Heart right ventricle (tissue), 16 donors: ENCODE results near the gene ZNF234. TPM values are rescaled to one million over a fixed set of nuclear protein-coding genes. Genes with fewer than 3 reads are reported as not detected.

ENCODE experiments used
- ATAC-seq, 8 donors: fragments of 200-7000 bp; cut with Tn5 transposase; one replicate each; pipeline ENCODE4 v1.9.1; 2020; ENCODE audit warnings: mild to moderate bottlenecking in 8 of 8, moderate library complexity in 8 of 8, moderate number of reproducible peaks in 1 of 8
- DNase-seq, 2 donors: peaks; one replicate each; pipeline ENCODE4 v3.0.0-alpha.2; 2020
- H3K27ac ChIP-seq, 10 donors: fragments of 200-600 bp; sonication (generic) in 2 of 10; one replicate each; pipeline versions ENCODE4 v1.5.0 to v1.8.0; 2020 to 2022; ENCODE audit warnings: mild to moderate bottlenecking in 3 of 10
- H3K27me3 ChIP-seq, 7 donors: fragments of 200-600 bp; one replicate each; pipeline ENCODE4 v1.8.0; 2021 to 2022; ENCODE audit warnings: mild to moderate bottlenecking in 2 of 7
- H3K36me3 ChIP-seq, 9 donors: fragments of 200-600 bp; sonication (generic) in 1 of 9; one replicate each; pipeline versions ENCODE4 v1.5.0 to v1.8.0; 2020 to 2022; ENCODE audit warnings: mild to moderate bottlenecking in 2 of 9
- H3K4me1 ChIP-seq, 9 donors: fragments of 200-600 bp; sonication (generic) in 1 of 9; one replicate each; pipeline versions ENCODE4 v1.5.0 to v1.8.0; 2020 to 2022; ENCODE audit warnings: mild to moderate bottlenecking in 4 of 9
- H3K4me3 ChIP-seq, 10 donors: fragments of 200-600 bp; sonication (generic) in 2 of 10; one replicate each; pipeline versions ENCODE4 v1.5.0 to v1.8.0; 2020 to 2022; ENCODE audit warnings: mild to moderate bottlenecking in 7 of 10, moderate library complexity in 2 of 10
- H3K9me3 ChIP-seq, 11 donors: fragments of 200-600 bp in 10 of 11; sonication (generic) in 2 of 11; one replicate each; pipeline versions ENCODE4 v1.5.0 to v1.8.0; 2013 to 2022; ENCODE audit warnings: mild to moderate bottlenecking in 2 of 11, control low read depth in 1 of 11, moderate library complexity in 1 of 11
- CTCF ChIP-seq, 9 donors: fragments of 200-600 bp; sonication (generic) in 2 of 9; IDR thresholded peaks; one replicate each; pipeline versions ENCODE4 v1.5.0 to v1.8.0; 2021 to 2022; ENCODE audit warnings: antibody characterized with exemption in 9 of 9, mild to moderate bottlenecking in 5 of 9, moderate library complexity in 1 of 9
- WGBS, 2 donors: extraction: QIAGEN DNeasy Blood & Tissue Kit; methylation state at CpG; one replicate each; pipeline ENCODE4 v1.1.7; 2013; ENCODE audit warnings: inconsistent platforms in 1 of 2; 5-methylcytosine and 5-hydroxymethylcytosine counted together
- intact Hi-C, 10 donors: fragments of 100-400 bp; cut with DNase I; formaldehyde crosslinking; loops; one replicate each; pipeline versions ENCODE4 v1.11.1 to v1.14.2; 2022
- polyA plus RNA-seq, 2 donors: library from polyadenylated mRNA; stranded (reverse); fragments of 200-250 nt; gene quantifications; one replicate each; pipeline ENCODE4 v1.2.3, GENCODE V29; 2013
- total RNA-seq, 10 donors: library from RNA; stranded (reverse); fragmentation: NEBNext Ultra II Directional in 3 of 10; extraction: Animal tissue kit (Norgen Biotek cat#: 25700) in 3 of 10; gene quantifications; one replicate each; pipeline versions ENCODE4 v1.2.1 to v1.2.4, GENCODE V29; 2021 to 2023
- donor health status: Arrhythmogenic right ventricular cardiomyopathy.
- donor health status: ischemic (EF 13 %, LVEDD 7.1; RV severe dilation, severe dysfunction).
- donor health status: healthy with polysubstance abuse.
- donor health status: DM: no; HTN: yes; CAD: no.
- donor health status: DM: no; HTN: no; CAD: no.
- donor health status: ischemic (EF 25% LVEDD 6.9; RV normal size, moderate dysfunction).
- donor health status: ischemic (EF 25% LVEDD 5.7; RV mildly dilated, moderate dysfunction).
- donor health status: healthy.
- donor health status: DM: yes; HTN: yes; CAD: no.
- donor health status: Ischemic cardiomyopathy.
- donor health status: ischemic (EF 35%, LVEDD 5.7; RV mildly dilated, moderate dysfunction).
- donor health status: nonischemic (EF 11% LVEDD 7.7; RV severe dilation, severe dysfunction).
- donor health status: DM: yes; HTN: yes; CAD: no.
- donor health status: PGD.
- donor health status: ischemic (EF 29% LVEDD 5.4; RV normal size, mild dysfunction).
- donor health status: nonischemic (EF 23%, LVEDD 6.1; RV moderate dilation, normal function).

Gene ZNF234
- total and polyA plus RNA-seq, 12 donors, result 2.2 to 13.4 (median 8.7) TPM

- peaks cover 0 to 40% (median 0%) of the 10 kb centered on the region in 11 donors for H3K9me3 ChIP-seq
- H3K36me3 ChIP-seq, result no peaks in the 10 kb centered on the region
- no peak overlapping the region for H3K4me3 ChIP-seq
- 80 to 81% methylated on average over 2 of the region's 2 CpGs for WGBS, 2 donors
- DNase-seq (no peak), ATAC-seq (no peak)
- peaks cover 0 to 5% (median 0%) of the 10 kb centered on the region in 7 donors for H3K27me3 ChIP-seq
- intact Hi-C loops, result loop anchor here in 2 of 10 donors (5.0 kb wide), 2 partner anchors 37 to 92 kb away; partner anchors contain the start of genes ZNF225 (in 1 of the 2) and ZNF226 (in 1 of the 2)
- no peak for TF ChIP-seq CTCF (IDR thresholded peaks at IDR 0.05)
- H3K27ac ChIP-seq, result no peak overlapping the region
- H3K4me1 ChIP-seq, result peaks cover 0 to 11% (median 8%) of the 10 kb centered on the region in 9 donors
These were observed 63.4 kb downstream of the ZNF234 start for GRCh38 chr19:44204772-44205171.

- DNase-seq (peak; percentile 86 to 94), ATAC-seq (peak; percentile 94 to 98 (median 97))
- peaks cover 0 to 16% (median 8%) of the 10 kb centered on the region in 9 donors for H3K4me1 ChIP-seq
- H3K4me3 ChIP-seq, result peak overlapping the region; percentile 58 to 95 (median 76)
- TF ChIP-seq CTCF (IDR thresholded peaks at IDR 0.05), result no peak
- 4% methylated on average over 26 of the region's 26 CpGs for WGBS, 2 donors
- H3K9me3 ChIP-seq, result peaks cover 0 to 31% (median 0%) of the 10 kb centered on the region in 11 donors
- intact Hi-C loops, result loop anchor here in 4 of 10 donors (1.0 to 5.0 kb wide), 4 partner anchors 40 to 95 kb away; partner anchors contain the start of genes ZNF226 (in 3 of the 4) and ZNF225 (in 1 of the 4)
- H3K27ac ChIP-seq, result peak overlapping the region; percentile 88 to 96 (median 93)
- peaks cover 0 to 5% (median 0%) of the 10 kb centered on the region in 7 donors for H3K27me3 ChIP-seq
- H3K36me3 ChIP-seq, result no peaks in the 10 kb centered on the region
These were observed 65.9 kb downstream of the ZNF234 start for GRCh38 chr19:44207126-44207803.

Other genes starting within 250 kb of the ZNF234 start
- gene ZNF45, start 206.3 kb upstream of the ZNF234 start, total RNA-seq, result 10 to 100 TPM in 1 of 10 donors, 1 to 10 TPM in 9; 7.0 to 10.7 (median 8.0) TPM
- 1 to 10 TPM; 2.9 to 4.7 TPM for gene ZNF45, start 206.3 kb upstream of the ZNF234 start, polyA plus RNA-seq
- gene ZNF221, start 190.3 kb upstream of the ZNF234 start, total RNA-seq, result 1 to 10 TPM; 3.0 to 6.7 (median 5.0) TPM
- 1 to 10 TPM; 1.1 to 3.1 TPM for gene ZNF221, start 190.3 kb upstream of the ZNF234 start, polyA plus RNA-seq
- gene ZNF155, start 157.4 kb upstream of the ZNF234 start, total RNA-seq, result 1 to 10 TPM; 1.5 to 7.8 (median 6.9) TPM
- gene ZNF155, start 157.4 kb upstream of the ZNF234 start, polyA plus RNA-seq, result 1 to 10 TPM; 4.3 to 9.1 TPM
- 1 to 10 TPM; 1.6 to 4.3 (median 3.4) TPM for gene ZNF230, start 138.6 kb upstream of the ZNF234 start, total RNA-seq
- gene ZNF230, start 138.6 kb upstream of the ZNF234 start, polyA plus RNA-seq, result 1 to 10 TPM; 1.4 to 2.3 TPM
- gene ZNF222, start 116.2 kb upstream of the ZNF234 start, total RNA-seq, result 1 to 10 TPM; 2.1 to 5.1 (median 3.6) TPM
- 1 to 10 TPM; 4.2 to 5.8 TPM for gene ZNF222, start 116.2 kb upstream of the ZNF234 start, polyA plus RNA-seq
- gene ZNF223, start 89.5 kb upstream of the ZNF234 start, total RNA-seq, result 1 to 10 TPM; 2.3 to 5.4 (median 3.2) TPM
- gene ZNF223, start 89.5 kb upstream of the ZNF234 start, polyA plus RNA-seq, result 1 to 10 TPM; 2.8 to 4.8 TPM
- 1 to 10 TPM; 1.2 to 2.6 (median 1.8) TPM for gene ZNF284, start 69.4 kb upstream of the ZNF234 start, total RNA-seq
- 1 to 10 TPM in 1 of 2 donors, under 1 TPM in 1; 0.65 to 1.8 TPM for gene ZNF284, start 69.4 kb upstream of the ZNF234 start, polyA plus RNA-seq
- 10 to 100 TPM in 8 of 10 donors, 1 to 10 TPM in 2; 8.1 to 16.0 (median 13.3) TPM for gene ZNF224, start 47.2 kb upstream of the ZNF234 start, total RNA-seq
- 10 to 100 TPM in 1 of 2 donors, 1 to 10 TPM in 1; 5.1 to 27.8 TPM for gene ZNF224, start 47.2 kb upstream of the ZNF234 start, polyA plus RNA-seq
- gene ZNF225, start 28.2 kb upstream of the ZNF234 start, total RNA-seq, result 1 to 10 TPM; 2.3 to 5.0 (median 3.2) TPM
- gene ZNF225, start 28.2 kb upstream of the ZNF234 start, polyA plus RNA-seq, result 1 to 10 TPM; 1.2 to 2.0 TPM
- 10 to 100 TPM; 17.0 to 30.6 (median 22.6) TPM for gene ZNF226, start 23.5 kb downstream of the ZNF234 start, total RNA-seq
- 10 to 100 TPM; 14.6 to 15.8 TPM for gene ZNF226, start 23.5 kb downstream of the ZNF234 start, polyA plus RNA-seq
- gene ZNF227, start 71.0 kb downstream of the ZNF234 start, total RNA-seq, result 10 to 100 TPM; 10.6 to 18.1 (median 12.6) TPM
- 1 to 10 TPM; 4.0 to 4.5 TPM for gene ZNF227, start 71.0 kb downstream of the ZNF234 start, polyA plus RNA-seq
- 10 to 100 TPM in 1 of 10 donors, 1 to 10 TPM in 9; 4.9 to 10.2 (median 6.8) TPM for gene ZNF233, start 118.3 kb downstream of the ZNF234 start, total RNA-seq
- gene ZNF233, start 118.3 kb downstream of the ZNF234 start, polyA plus RNA-seq, result 1 to 10 TPM in 1 of 2 donors, under 1 TPM in 1; 0.67 to 6.0 TPM
- gene ZNF235, start 163.5 kb downstream of the ZNF234 start, total RNA-seq, result 1 to 10 TPM; 2.4 to 5.1 (median 3.6) TPM
- gene ZNF235, start 163.5 kb downstream of the ZNF234 start, polyA plus RNA-seq, result 1 to 10 TPM; 1.2 to 6.4 TPM
- 1 to 10 TPM; 2.6 to 6.4 (median 5.0) TPM for gene ZNF112, start 215.1 kb downstream of the ZNF234 start, total RNA-seq
- gene ZNF112, start 215.1 kb downstream of the ZNF234 start, polyA plus RNA-seq, result 1 to 10 TPM; 1.5 to 1.6 TPM